ENCODE results near the gene RBM15. TPM values are rescaled to one million over a fixed set of nuclear protein-coding genes. Genes with fewer than 3 reads are reported as not detected.

RBM15 gene
- total and polyA plus RNA-seq, 2 of the 13 experiments (the other 11 are each of a cell fraction or from before 2014, with no cell fraction given): 13.5 to 36.4 TPM

DNA sequence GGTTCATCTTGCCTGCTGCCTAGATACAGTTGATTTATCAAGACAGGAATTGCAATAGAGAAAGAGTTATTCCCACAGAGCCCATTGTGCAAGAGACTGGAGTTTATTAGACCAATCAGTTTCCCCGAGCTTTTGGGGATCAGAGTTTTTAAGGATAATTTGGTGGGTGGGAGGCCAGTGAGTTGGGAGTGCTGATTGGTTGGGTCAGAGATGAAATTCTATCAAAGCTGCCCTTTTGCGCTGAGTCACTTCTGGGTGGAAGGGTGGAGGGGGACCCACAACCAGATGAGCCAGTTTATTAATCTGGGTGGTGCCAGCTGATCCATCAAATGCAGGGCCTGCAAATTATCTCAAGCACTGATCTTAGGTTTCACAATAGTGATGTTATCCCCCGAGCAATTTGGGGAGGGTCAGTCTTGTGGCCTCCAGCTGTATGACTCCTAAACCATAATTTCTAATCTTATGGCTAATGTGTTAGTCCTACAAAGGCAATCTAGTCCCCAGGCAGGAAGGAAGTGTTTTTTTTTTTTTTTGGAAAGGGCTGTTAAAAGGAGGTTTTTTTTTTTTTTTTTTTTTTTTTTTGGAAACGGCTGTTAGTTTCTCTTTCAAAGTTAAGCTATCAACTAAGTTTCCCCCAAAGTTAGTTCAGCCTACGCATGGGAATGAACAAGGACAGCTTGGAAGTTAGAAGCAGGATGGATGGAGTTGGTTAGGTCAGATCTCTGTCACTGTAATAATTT lies 44.2 kb downstream of the RBM15 start:
- Histone ChIP-seq H4K20me1 (ENCODE audit: insufficient read depth, low read length) (no peaks in the 10 kb centered on the region), H3K27ac (ENCODE audit: extremely low read length, insufficient read depth, low read length) (no peak overlapping the region), H3K9ac (ENCODE audit: insufficient read depth, low read depth, low read length) (no peak overlapping the region), H3K4me3 (replicated peaks in 1 of 3; ENCODE audit: insufficient read depth in 1 of 3, low read depth in 2 of 3, low read length in 3 of 3) (no peak overlapping the region), H3K27me3 (ENCODE audit: control insufficient read depth in 1 of 2, insufficient read depth in 2 of 2, low read length in 2 of 2) (no peaks in the 10 kb centered on the region), H3K36me3 (replicated peaks in 1 of 2; ENCODE audit: control insufficient read depth in 1 of 2, insufficient read depth in 2 of 2, low read length in 2 of 2) (peaks cover 3% of the 10 kb centered on the region in 2 experiments; a peak in 2 of 5 replicates), H2AFZ (ENCODE audit: low read length) (no peak overlapping the region), H3K79me2 (ENCODE audit: insufficient read depth, low read length) (no peaks in the 10 kb centered on the region), H3K4me2 (ENCODE audit: low read depth, low read length) (no peak overlapping the region), H3K4me1 (ENCODE audit: insufficient read depth, low read length) (no peaks in the 10 kb centered on the region), H3K9me3 (ENCODE audit: low read length) (no peaks in the 10 kb centered on the region)
- in situ Hi-C loops (cut with HindIII; ENCODE audit: extremely low pct_ligation_motif_present, low pct_unique_long_range_greater_than_20kb): no loop called here
- no peak for ATAC-seq
- WGBS (ENCODE audit: low lambda C conversion rate): 87% methylated on average over 5 of the region's 5 CpGs
- TF ChIP-seq RARG (CRISPR knock-in tag; IDR thresholded peaks at IDR 0.05; ENCODE audit: low read depth) (no peak), EED (CRISPR knock-in tag; IDR thresholded peaks at IDR 0.05) (no peak), ZKSCAN8 (CRISPR knock-in tag; IDR thresholded peaks at IDR 0.05; ENCODE audit: borderline replicate concordance) (no peak), ZNF552 (CRISPR knock-in tag; IDR thresholded peaks at IDR 0.05; ENCODE audit: borderline replicate concordance) (no peak), ATF1 (CRISPR knock-in tag; IDR thresholded peaks at IDR 0.05) (no peak), GABPB1 (CRISPR knock-in tag; IDR thresholded peaks at IDR 0.05) (no peak), CERS6 (CRISPR knock-in tag; IDR thresholded peaks at IDR 0.05) (no peak), ZBTB49 (CRISPR knock-in tag; IDR thresholded peaks at IDR 0.05; ENCODE audit: borderline replicate concordance) (no peak), PRPF4 (IDR thresholded peaks at IDR 0.05; ENCODE audit: low read depth, low read length, poor library complexity, severe bottlenecking) (no peak), RBM22 (optimal IDR thresholded peaks at IDR 0.05; ENCODE audit: low read length) (no peak), NCOA2 (CRISPR knock-in tag; IDR thresholded peaks at IDR 0.05) (no peak), ZBTB7A (CRISPR knock-in tag; IDR thresholded peaks at IDR 0.05) (no peak), NR3C1 (CRISPR knock-in tag; IDR thresholded peaks at IDR 0.05) (no peak), PAF1 (CRISPR knock-in tag; IDR thresholded peaks at IDR 0.05) (no peak), YEATS2 (CRISPR knock-in tag; IDR thresholded peaks at IDR 0.05; ENCODE audit: borderline replicate concordance) (no peak), GFI1 (CRISPR knock-in tag; IDR thresholded peaks at IDR 0.05; ENCODE audit: borderline replicate concordance) (no peak), ATRX (CRISPR knock-in tag; IDR thresholded peaks at IDR 0.05; ENCODE audit: borderline replicate concordance) (no peak), MTA1 (CRISPR knock-in tag; IDR thresholded peaks at IDR 0.05; ENCODE audit: borderline replicate concordance) (no peak), ZNF703 (CRISPR knock-in tag; IDR thresholded peaks at IDR 0.05; ENCODE audit: borderline replicate concordance) (no peak), ZNF451 (CRISPR knock-in tag; IDR thresholded peaks at IDR 0.05) (no peak)
- POLR2A ChIA-PET: no interaction called here
- CTCF ChIA-PET (ENCODE audit: low intra/inter-chr PET ratio, low total read pairs): no interaction called here
- DNase-seq (ENCODE audit: low spot score): no peak
- BruUV-seq (replicated peaks): no TSS peak
- no peak for FAIRE-seq
- intact Hi-C loops (cut with micrococcal nuclease; ENCODE audit: unreplicated experiment): no loop called here

All from HepG2 (cell line).